AG09309 (cell line): Measurements from ENCODE around the gene LYSET.

Experiments
- DNase-seq: peaks from one replicate; pipeline ENCODE4 v3.0.0-alpha.2; 2010; ENCODE audit warnings: low read depth
- H3K4me3 ChIP-seq: 2 replicates; pipeline ENCODE4 v1.5.1; 2011; ENCODE audit warnings: mild to moderate bottlenecking, low read depth, low read length, moderate library complexity; ENCODE audit not compliant: control insufficient read depth
- CTCF ChIP-seq: IDR thresholded peaks from 2 replicates; pipeline ENCODE4 v1.5.1; 2011; ENCODE audit warnings: mild to moderate bottlenecking, low read depth, low read length, inconsistent platforms; ENCODE audit not compliant: insufficient read depth, control insufficient read depth; ENCODE audit errors: missing control alignments

The LYSET gene

DNA sequence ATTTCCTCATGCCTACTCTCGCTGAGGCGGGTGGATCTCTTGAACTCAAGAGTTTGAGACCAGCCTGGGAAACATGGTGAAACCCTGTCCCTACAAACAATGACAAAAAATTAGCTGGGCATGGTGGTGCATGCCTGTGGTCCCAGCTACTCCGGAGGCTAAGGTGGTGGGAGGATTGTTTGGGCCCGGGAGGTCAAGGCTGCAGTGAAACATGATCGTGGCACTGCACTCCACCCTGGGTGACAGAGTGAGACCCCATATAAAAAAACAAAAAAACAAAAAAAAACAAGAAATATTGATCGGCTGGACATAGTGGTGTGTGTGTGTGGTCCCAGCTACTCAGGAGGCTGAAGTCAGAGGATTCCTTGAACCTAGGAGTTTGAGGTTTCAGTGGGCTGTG is 9.6 kb upstream of the LYSET start:
- H3K4me3 ChIP-seq, result no peak overlapping the region
- DNase-seq, result no peak
- no peak for TF ChIP-seq CTCF

GRCh38 chr14:93183596-93184317 is 1.4 kb upstream of the LYSET start:
- no peak for TF ChIP-seq CTCF
- DNase-seq, result no peak
- peak overlapping the region; percentile 86 for H3K4me3 ChIP-seq

- no peak for DNase-seq
- H3K4me3 ChIP-seq, result peak overlapping the region; percentile 86
- no peak for TF ChIP-seq CTCF
Measured at GRCh38 chr14:93185349-93185720, 218 bp downstream of the LYSET start.

- H3K4me3 ChIP-seq, result no peak overlapping the region
- TF ChIP-seq CTCF, result no peak
- no peak for DNase-seq
Measured at GRCh38 chr14:93186466-93186865, 1.3 kb downstream of the LYSET start.

DNA sequence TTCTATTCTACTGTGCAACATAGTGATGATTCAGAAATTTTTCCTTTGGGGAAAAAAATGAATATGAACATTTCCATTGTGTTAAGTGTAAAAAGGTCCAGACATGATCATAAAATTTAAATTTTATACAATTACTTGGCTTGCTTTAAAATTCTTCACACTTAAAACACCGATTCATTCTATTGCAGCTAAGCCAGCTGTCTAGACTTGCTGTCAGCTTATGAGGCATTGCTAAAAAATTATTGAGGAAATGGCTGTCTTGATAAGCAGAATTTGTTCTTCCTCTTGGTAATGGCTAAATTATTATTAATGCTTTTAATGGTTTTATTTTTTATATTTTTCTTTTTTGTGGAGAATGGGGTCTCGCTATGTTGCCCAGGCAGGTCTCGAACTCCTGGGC is 1.8 kb downstream of the LYSET start:
- TF ChIP-seq CTCF, result no peak
- DNase-seq, result no peak
- H3K4me3 ChIP-seq, result no peak overlapping the region

GRCh38 chr14:93195316-93195999 is 10.3 kb downstream of the LYSET start:
- no peak overlapping the region for H3K4me3 ChIP-seq
- DNase-seq, result no peak
- TF ChIP-seq CTCF, result no peak
